Measurements from ENCODE around the gene R3HDM1.

- TF ChIP-seq POLR2AphosphoS5 (IDR thresholded peaks at IDR 0.05) (no peak), CTCF (IDR thresholded peaks at IDR 0.05) (no peak), POLR2A (IDR thresholded peaks at IDR 0.05) (no peak)
Observed at GRCh38 chr2:135494503-135494902, 36.8 kb upstream of the R3HDM1 start.
